ENCODE results near the gene UBE2G1. TPM values are rescaled to one million over a fixed set of nuclear protein-coding genes. Genes with fewer than 3 reads are reported as not detected.

UBE2G1 gene
- total and polyA plus RNA-seq, 2 of the 13 experiments (the other 11 are each of a cell fraction or from before 2014, with no cell fraction given), result 27.9 to 42.6 TPM

DNA sequence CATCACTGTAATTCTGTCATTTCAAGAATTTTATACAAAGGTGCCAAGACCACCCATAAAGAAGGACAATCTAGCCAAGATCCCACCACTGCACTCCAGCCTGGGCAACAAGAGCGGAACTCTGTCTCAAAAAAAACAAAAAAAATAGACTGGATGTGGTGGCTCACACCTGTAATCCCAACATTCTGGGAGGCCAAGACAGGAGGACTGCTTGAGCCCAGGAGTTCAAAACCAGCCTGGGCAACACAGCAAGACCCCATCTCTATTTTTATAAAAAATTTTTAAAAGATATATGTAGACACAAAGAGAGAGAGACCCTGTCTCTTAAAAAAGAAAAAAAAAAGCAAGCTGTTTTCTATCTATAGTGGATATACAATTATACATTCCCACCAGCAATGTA lies 8.8 kb downstream of the UBE2G1 start (continued):
- TF ChIP-seq TRIM22 (IDR thresholded peaks at IDR 0.05) (no peak), ZNF746 (CRISPR knock-in tag; IDR thresholded peaks at IDR 0.05) (no peak), ZBTB42 (CRISPR knock-in tag; IDR thresholded peaks at IDR 0.05) (no peak), ZNF543 (CRISPR knock-in tag; IDR thresholded peaks at IDR 0.05) (no peak)

GRCh38 chr17:4357030-4357628 lies 9.3 kb downstream of the UBE2G1 start:
- Histone ChIP-seq H3K27ac (ENCODE audit: extremely low read length, insufficient read depth, low read length) (no peak overlapping the region), H3K36me3 (replicated peaks in 1 of 2; ENCODE audit: control insufficient read depth in 1 of 2, insufficient read depth in 2 of 2, low read length in 2 of 2) (peaks cover 0 to 1% of the 10 kb centered on the region in 2 experiments; a peak in 1 of 5 replicates), H3K9me3 (ENCODE audit: low read length) (no peaks in the 10 kb centered on the region), H3K79me2 (ENCODE audit: insufficient read depth, low read length) (peaks cover 89% of the 10 kb centered on the region), H3K9ac (ENCODE audit: insufficient read depth, low read depth, low read length) (no peak overlapping the region), H3K27me3 (ENCODE audit: control insufficient read depth in 1 of 2, insufficient read depth in 2 of 2, low read length in 2 of 2) (no peaks in the 10 kb centered on the region), H4K20me1 (ENCODE audit: insufficient read depth, low read length) (peaks cover 30% of the 10 kb centered on the region), H2AFZ (ENCODE audit: low read length) (no peak overlapping the region), H3K4me2 (ENCODE audit: low read depth, low read length) (no peak overlapping the region), H3K4me3 (replicated peaks in 1 of 3; ENCODE audit: insufficient read depth in 1 of 3, low read depth in 2 of 3, low read length in 3 of 3) (no peak overlapping the region), H3K4me1 (ENCODE audit: insufficient read depth, low read length) (peaks cover 7% of the 10 kb centered on the region; the same call in 1 of the 2 replicates)
- FAIRE-seq (no peak), DNase-seq (ENCODE audit: low spot score) (no peak), ATAC-seq (no peak)
- intact Hi-C loops (cut with micrococcal nuclease; ENCODE audit: unreplicated experiment) (no loop called here), in situ Hi-C loops (cut with HindIII; ENCODE audit: extremely low pct_ligation_motif_present, low pct_unique_long_range_greater_than_20kb) (no loop called here)
- WGBS (ENCODE audit: low lambda C conversion rate), result 82% methylated on average over 3 of the region's 3 CpGs
- no TSS peak for BruUV-seq (replicated peaks)
- CTCF ChIA-PET (ENCODE audit: low intra/inter-chr PET ratio, low total read pairs), result no interaction called here
- TF ChIP-seq, protein P1, sequence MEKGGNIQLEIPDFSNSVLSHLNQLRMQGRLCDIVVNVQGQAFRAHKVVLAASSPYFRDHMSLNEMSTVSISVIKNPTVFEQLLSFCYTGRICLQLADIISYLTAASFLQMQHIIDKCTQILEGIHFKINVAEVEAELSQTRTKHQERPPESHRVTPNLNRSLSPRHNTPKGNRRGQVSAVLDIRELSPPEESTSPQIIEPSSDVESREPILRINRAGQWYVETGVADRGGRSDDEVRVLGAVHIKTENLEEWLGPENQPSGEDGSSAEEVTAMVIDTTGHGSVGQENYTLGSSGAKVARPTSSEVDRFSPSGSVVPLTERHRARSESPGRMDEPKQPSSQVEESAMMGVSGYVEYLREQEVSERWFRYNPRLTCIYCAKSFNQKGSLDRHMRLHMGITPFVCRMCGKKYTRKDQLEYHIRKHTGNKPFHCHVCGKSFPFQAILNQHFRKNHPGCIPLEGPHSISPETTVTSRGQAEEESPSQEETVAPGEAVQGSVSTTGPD (CRISPR knock-in tag; IDR thresholded peaks at IDR 0.05), result no peak
- TF ChIP-seq RELA (CRISPR knock-in tag; IDR thresholded peaks at IDR 0.05), result no peak
- TF ChIP-seq KDM4B (CRISPR knock-in tag; IDR thresholded peaks at IDR 0.05), result no peak
- TF ChIP-seq RAD51 (IDR thresholded peaks at IDR 0.05; ENCODE audit: borderline replicate concordance), result no peak
- TF ChIP-seq, protein P2, sequence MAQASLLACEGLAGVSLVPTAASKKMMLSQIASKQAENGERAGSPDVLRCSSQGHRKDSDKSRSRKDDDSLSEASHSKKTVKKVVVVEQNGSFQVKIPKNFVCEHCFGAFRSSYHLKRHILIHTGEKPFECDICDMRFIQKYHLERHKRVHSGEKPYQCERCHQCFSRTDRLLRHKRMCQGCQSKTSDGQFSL (CRISPR knock-in tag; IDR thresholded peaks at IDR 0.05), result no peak
- TF ChIP-seq, protein P3, sequence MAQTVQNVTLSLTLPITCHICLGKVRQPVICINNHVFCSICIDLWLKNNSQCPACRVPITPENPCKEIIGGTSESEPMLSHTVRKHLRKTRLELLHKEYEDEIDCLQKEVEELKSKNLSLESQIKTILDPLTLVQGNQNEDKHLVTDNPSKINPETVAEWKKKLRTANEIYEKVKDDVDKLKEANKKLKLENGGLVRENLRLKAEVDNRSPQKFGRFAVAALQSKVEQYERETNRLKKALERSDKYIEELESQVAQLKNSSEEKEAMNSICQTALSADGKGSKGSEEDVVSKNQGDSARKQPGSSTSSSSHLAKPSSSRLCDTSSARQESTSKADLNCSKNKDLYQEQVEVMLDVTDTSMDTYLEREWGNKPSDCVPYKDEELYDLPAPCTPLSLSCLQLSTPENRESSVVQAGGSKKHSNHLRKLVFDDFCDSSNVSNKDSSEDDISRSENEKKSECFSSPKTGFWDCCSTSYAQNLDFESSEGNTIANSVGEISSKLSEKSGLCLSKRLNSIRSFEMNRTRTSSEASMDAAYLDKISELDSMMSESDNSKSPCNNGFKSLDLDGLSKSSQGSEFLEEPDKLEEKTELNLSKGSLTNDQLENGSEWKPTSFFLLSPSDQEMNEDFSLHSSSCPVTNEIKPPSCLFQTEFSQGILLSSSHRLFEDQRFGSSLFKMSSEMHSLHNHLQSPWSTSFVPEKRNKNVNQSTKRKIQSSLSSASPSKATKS (CRISPR knock-in tag; IDR thresholded peaks at IDR 0.05), result no peak
- no peak for TF ChIP-seq ETV6 (CRISPR knock-in tag; conservative IDR thresholded peaks at IDR 0.05)
- no peak for TF ChIP-seq SMAD9 (CRISPR knock-in tag; IDR thresholded peaks at IDR 0.05)
- POLR2A ChIA-PET, result no interaction called here

Data from HepG2 (cell line).